ENCODE results near the gene HLA-DPA1.

DNA sequence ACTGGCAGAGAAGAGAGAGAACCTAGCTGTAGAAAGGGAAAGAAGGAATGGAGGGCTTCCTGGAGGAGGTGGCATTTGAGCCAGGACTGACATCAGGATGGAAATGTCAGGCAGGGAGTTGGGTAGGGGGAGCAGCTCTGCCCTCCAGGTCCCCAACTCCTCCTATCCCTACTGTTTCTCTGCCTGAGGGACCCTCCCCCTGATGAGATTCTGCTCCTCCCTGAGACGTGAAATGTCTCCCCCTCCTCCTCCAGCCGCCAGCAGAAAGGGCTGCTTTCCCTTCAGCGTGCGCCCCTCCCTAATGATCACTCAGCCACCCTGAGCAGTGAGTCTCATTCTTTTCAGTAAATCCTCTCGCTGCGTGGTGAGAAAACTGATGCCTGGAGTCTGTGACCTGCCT, 43.0 kb upstream of the HLA-DPA1 start:
- TF ChIP-seq RAD21 (IDR thresholded peaks at IDR 0.05; ENCODE audit: low read depth) (no peak), NFIC (IDR thresholded peaks at IDR 0.05) (no peak), TAF1 (IDR thresholded peaks at IDR 0.05; ENCODE audit: low read depth) (no peak), CEBPB (IDR thresholded peaks at IDR 0.05) (no peak), YY1 (IDR thresholded peaks at IDR 0.05; ENCODE audit: low read depth) (no peak), CREB1 (IDR thresholded peaks at IDR 0.05; ENCODE audit: low read depth) (no peak), TEAD4 (IDR thresholded peaks at IDR 0.05) (no peak), EP300 (IDR thresholded peaks at IDR 0.05; ENCODE audit: borderline replicate concordance) (no peak)
- TF ChIP-seq, protein P1, sequence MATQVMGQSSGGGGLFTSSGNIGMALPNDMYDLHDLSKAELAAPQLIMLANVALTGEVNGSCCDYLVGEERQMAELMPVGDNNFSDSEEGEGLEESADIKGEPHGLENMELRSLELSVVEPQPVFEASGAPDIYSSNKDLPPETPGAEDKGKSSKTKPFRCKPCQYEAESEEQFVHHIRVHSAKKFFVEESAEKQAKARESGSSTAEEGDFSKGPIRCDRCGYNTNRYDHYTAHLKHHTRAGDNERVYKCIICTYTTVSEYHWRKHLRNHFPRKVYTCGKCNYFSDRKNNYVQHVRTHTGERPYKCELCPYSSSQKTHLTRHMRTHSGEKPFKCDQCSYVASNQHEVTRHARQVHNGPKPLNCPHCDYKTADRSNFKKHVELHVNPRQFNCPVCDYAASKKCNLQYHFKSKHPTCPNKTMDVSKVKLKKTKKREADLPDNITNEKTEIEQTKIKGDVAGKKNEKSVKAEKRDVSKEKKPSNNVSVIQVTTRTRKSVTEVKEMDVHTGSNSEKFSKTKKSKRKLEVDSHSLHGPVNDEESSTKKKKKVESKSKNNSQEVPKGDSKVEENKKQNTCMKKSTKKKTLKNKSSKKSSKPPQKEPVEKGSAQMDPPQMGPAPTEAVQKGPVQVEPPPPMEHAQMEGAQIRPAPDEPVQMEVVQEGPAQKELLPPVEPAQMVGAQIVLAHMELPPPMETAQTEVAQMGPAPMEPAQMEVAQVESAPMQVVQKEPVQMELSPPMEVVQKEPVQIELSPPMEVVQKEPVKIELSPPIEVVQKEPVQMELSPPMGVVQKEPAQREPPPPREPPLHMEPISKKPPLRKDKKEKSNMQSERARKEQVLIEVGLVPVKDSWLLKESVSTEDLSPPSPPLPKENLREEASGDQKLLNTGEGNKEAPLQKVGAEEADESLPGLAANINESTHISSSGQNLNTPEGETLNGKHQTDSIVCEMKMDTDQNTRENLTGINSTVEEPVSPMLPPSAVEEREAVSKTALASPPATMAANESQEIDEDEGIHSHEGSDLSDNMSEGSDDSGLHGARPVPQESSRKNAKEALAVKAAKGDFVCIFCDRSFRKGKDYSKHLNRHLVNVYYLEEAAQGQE (IDR thresholded peaks at IDR 0.05; ENCODE audit: low read depth): no peak
- TF ChIP-seq, protein P2, sequence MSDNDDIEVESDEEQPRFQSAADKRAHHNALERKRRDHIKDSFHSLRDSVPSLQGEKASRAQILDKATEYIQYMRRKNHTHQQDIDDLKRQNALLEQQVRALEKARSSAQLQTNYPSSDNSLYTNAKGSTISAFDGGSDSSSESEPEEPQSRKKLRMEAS (IDR thresholded peaks at IDR 0.05): no peak
